Pancreas (tissue), 10 donors: ENCODE results near the gene RNF144A. TPM values are rescaled to one million over a fixed set of nuclear protein-coding genes. Genes with fewer than 3 reads are reported as not detected.

Source experiments
- ATAC-seq, 4 donors: fragments of 200-7000 bp; cut with Tn5 transposase; one replicate each; pipeline versions ENCODE4 v1.8.0 to v1.9.1; 2020; ENCODE audit warnings: mild to moderate bottlenecking in 4 of 4, moderate library complexity in 4 of 4
- DNase-seq, 6 donors: peaks; one replicate each; pipeline ENCODE4 v3.0.0-alpha.2; 2020
- FAIRE-seq: peaks from 2 replicates; lab custom pipeline; 2012; peaks lifted over from hg19 to GRCh38; lab: Jason Lieb, UNC
- H3K27ac ChIP-seq, 4 donors: fragments of 200-600 bp; sonication (generic); 1 replicate in 3 of 4; 2 replicates in 1 of 4; pipeline versions ENCODE4 v1.5.0 to v1.8.0; 2020
- H3K27me3 ChIP-seq, 4 donors: fragments of 200-600 bp; one replicate each; pipeline ENCODE4 v1.8.0; 2021
- H3K36me3 ChIP-seq, 3 donors: fragments of 200-600 bp; sonication (generic) in 1 of 3; one replicate each; pipeline versions ENCODE4 v1.5.0 to v1.8.0; 2020 to 2021
- H3K4me1 ChIP-seq, 3 donors: fragments of 200-600 bp; one replicate each; pipeline ENCODE4 v1.8.0; 2021
- H3K4me3 ChIP-seq, 4 donors: fragments of 200-600 bp; sonication (generic) in 2 of 4; one replicate each; pipeline versions ENCODE4 v1.5.0 to v1.8.0; 2020 to 2021
- H3K9me3 ChIP-seq, 4 donors: fragments of 200-600 bp; one replicate each; pipeline ENCODE4 v1.8.0; 2021
- WGBS, 2 donors: extraction: QIAGEN DNeasy Blood & Tissue Kit; methylation state at CpG; one replicate each; pipeline ENCODE4 v1.1.7; 2013; 5-methylcytosine and 5-hydroxymethylcytosine counted together
- intact Hi-C, 3 donors: fragments of 100-400 bp; cut with DNase I; formaldehyde crosslinking; loops; one replicate each; pipeline versions ENCODE4 v1.11.1 to v1.14.2; 2022
- polyA plus RNA-seq, 2 donors: library from polyadenylated mRNA; stranded (reverse); fragments of 200-250 nt; gene quantifications; one replicate each; pipeline ENCODE4 v1.2.3, GENCODE V29; 2013
- total RNA-seq, 6 donors: library from RNA; stranded (reverse); fragmentation: NEBNext Ultra II Directional in 4 of 6; extraction: Animal tissue kit (Norgen Biotek cat#: 25700) in 4 of 6; gene quantifications; one replicate each; pipeline versions ENCODE4 v1.2.1 to v1.2.4, GENCODE V29; 2021 to 2023
- TF ChIP-seq, protein P1 (sequence below), 4 donors: fragments of 200-600 bp; sonication (generic) in 3 of 4; IDR thresholded peaks; one replicate each; pipeline versions ENCODE4 v1.5.0 to v1.8.0; 2021; ENCODE audit warnings: antibody characterized with exemption in 4 of 4
- donor health status: healthy with polysubstance abuse.
- donor health status: DM: no; HTN: no; CAD: no; lungs with moderate emphysema.
- donor health status: DM: no; HTN: no; CAD: no.
- donor health status: control.
- donor health status: control.
- donor health status: Bipolar disorder and iron deficiency.
- donor health status: DM: yes; HTN: yes; CAD: no.
- donor health status: DM: no; HTN: no; CAD: no.
- donor health status: DM: no; HTN: no; CAD: no.
- donor health status: DM: yes; HTN: yes; CAD: no.

Gene RNF144A
- total and polyA plus RNA-seq, 8 donors = 9.4 to 78.7 (median 34.1) TPM

DNA sequence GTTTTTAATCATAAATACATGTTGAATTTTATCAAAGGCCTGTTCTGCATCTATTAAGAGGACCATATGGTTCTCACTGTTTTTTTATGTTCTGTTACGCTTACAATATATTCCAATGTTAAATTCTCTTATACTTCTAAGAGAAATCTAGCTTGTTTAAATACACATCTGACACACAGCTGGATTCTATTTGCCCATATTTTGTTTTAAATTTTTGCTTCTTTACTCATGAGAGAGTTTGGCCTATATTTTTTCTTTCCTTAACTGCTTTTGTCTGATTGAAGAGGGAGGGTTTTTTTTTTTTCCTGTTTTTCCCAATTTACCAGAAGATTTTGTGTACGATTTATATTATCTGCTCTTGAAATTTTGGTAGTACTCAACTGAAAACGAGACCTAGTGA lies 34.9 kb downstream of the RNF144A start:
- no peaks in the 10 kb centered on the region for H3K9me3 ChIP-seq
- H3K4me3 ChIP-seq = no peak overlapping the region
- TF ChIP-seq, protein P1, sequence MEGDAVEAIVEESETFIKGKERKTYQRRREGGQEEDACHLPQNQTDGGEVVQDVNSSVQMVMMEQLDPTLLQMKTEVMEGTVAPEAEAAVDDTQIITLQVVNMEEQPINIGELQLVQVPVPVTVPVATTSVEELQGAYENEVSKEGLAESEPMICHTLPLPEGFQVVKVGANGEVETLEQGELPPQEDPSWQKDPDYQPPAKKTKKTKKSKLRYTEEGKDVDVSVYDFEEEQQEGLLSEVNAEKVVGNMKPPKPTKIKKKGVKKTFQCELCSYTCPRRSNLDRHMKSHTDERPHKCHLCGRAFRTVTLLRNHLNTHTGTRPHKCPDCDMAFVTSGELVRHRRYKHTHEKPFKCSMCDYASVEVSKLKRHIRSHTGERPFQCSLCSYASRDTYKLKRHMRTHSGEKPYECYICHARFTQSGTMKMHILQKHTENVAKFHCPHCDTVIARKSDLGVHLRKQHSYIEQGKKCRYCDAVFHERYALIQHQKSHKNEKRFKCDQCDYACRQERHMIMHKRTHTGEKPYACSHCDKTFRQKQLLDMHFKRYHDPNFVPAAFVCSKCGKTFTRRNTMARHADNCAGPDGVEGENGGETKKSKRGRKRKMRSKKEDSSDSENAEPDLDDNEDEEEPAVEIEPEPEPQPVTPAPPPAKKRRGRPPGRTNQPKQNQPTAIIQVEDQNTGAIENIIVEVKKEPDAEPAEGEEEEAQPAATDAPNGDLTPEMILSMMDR (IDR thresholded peaks at IDR 0.05) = no peak
- ATAC-seq = no peak
- intact Hi-C loops = no loop called here
- H3K36me3 ChIP-seq = no peaks in the 10 kb centered on the region
- DNase-seq = no peak
- peaks cover 7 to 16% (median 15%) of the 10 kb centered on the region in 3 donors for H3K4me1 ChIP-seq
- no peak for FAIRE-seq
- WGBS, 2 donors = 59 to 64% methylated on average over 3 of the region's 3 CpGs
- no peaks in the 10 kb centered on the region for H3K27me3 ChIP-seq
- H3K27ac ChIP-seq = no peak overlapping the region

DNA sequence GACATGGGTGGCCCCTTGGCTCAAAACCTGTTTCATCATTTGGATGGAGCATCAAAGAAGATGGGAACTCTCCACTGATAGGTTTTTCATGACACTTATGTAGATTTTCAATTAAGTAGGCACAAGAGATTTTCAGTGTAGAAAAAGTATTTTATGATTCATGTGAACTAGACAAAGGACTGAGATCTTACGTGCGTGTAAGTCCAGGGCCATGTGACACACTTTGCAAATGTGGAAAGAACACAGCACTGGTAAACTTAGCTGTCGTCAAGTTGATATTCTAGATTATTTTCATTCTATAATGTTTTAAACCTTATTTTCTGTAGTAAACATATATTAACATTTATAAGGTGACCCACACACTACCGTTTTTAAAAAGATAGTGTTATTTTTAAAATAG lies 37.4 kb downstream of the RNF144A start:
- no peak for FAIRE-seq
- DNase-seq = no peak
- no peaks in the 10 kb centered on the region for H3K27me3 ChIP-seq
- H3K4me1 ChIP-seq = peaks cover 7 to 10% (median 10%) of the 10 kb centered on the region in 3 donors
- no peak overlapping the region for H3K4me3 ChIP-seq
- intact Hi-C loops = no loop called here
- H3K9me3 ChIP-seq = no peaks in the 10 kb centered on the region
- WGBS, 2 donors = 58 to 63% methylated on average over 4 of the region's 4 CpGs
- TF ChIP-seq, protein P1 (IDR thresholded peaks at IDR 0.05) = no peak
- no peak for ATAC-seq
- no peaks in the 10 kb centered on the region for H3K36me3 ChIP-seq
- no peak overlapping the region for H3K27ac ChIP-seq

DNA sequence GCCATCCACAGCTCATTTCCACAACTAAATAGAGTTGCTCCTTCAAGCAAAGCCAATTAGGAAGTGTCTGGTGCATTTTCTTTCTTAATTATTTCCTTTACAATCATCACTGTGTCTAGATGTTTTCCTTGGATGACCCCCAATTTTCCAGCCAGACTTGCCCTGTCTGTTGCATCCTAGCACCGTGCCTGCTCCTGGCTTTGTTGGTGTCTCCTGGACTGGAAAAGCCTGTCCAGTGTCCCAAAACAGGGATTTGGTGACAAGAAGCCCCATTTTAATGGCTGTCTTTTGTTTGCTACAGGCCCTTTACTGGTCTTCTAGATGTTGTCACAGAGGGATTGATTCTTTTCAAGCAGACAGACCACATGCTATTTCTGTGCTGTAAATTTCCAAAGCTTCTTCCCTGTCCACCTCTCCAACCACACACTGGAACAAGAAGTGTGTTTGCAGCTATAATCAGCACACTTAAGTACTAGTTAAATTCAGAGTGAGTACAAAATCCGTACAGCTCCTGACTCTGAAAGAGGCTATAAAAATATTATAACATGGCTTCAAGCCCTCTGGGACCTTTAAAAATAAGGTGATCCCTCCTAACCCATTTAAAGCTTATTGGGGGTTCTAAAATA lies 38.4 kb downstream of the RNF144A start:
- H3K4me3 ChIP-seq = no peak overlapping the region
- no peaks in the 10 kb centered on the region for H3K27me3 ChIP-seq
- H3K9me3 ChIP-seq = no peaks in the 10 kb centered on the region
- no peaks in the 10 kb centered on the region for H3K36me3 ChIP-seq
- DNase-seq (no peak), FAIRE-seq (no peak), ATAC-seq (no peak)
- H3K27ac ChIP-seq = no peak overlapping the region
- peaks cover 13 to 18% (median 15%) of the 10 kb centered on the region in 3 donors for H3K4me1 ChIP-seq
- TF ChIP-seq, protein P1 (IDR thresholded peaks at IDR 0.05) = no peak
- WGBS, 2 donors = 54 to 56% methylated on average over 2 of the region's 2 CpGs
- intact Hi-C loops = no loop called here

DNA sequence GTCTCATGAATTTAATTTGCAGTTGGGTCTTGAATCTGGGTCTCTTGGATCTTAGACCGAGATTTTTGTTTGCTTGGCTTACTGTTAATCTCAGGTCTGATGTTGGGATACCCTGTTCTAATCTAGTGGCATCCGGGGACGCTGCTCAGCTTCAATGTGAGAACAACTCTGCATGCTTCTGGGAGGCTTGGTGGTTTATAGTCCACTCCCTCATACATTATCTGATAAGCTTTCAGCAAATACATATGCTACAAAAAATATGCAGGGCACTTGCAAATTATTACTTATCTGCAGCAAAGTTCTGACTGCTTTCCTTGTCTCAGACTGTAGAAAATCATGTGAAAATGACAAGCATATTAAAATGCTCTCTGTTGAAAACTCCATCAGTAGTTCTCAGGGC lies 39.4 kb downstream of the RNF144A start:
- Histone ChIP-seq H3K27me3 (no peaks in the 10 kb centered on the region), H3K36me3 (no peaks in the 10 kb centered on the region), H3K4me1 (peaks cover 20 to 27% (median 23%) of the 10 kb centered on the region in 3 donors), H3K4me3 (no peak overlapping the region), H3K27ac (no peak overlapping the region), H3K9me3 (no peaks in the 10 kb centered on the region)
- intact Hi-C loops = no loop called here
- no peak for DNase-seq
- TF ChIP-seq, protein P1 (IDR thresholded peaks at IDR 0.05) = no peak
- no peak for FAIRE-seq
- WGBS, 2 donors = 73 to 75% methylated on average over 3 of the region's 3 CpGs
- no peak for ATAC-seq

DNA sequence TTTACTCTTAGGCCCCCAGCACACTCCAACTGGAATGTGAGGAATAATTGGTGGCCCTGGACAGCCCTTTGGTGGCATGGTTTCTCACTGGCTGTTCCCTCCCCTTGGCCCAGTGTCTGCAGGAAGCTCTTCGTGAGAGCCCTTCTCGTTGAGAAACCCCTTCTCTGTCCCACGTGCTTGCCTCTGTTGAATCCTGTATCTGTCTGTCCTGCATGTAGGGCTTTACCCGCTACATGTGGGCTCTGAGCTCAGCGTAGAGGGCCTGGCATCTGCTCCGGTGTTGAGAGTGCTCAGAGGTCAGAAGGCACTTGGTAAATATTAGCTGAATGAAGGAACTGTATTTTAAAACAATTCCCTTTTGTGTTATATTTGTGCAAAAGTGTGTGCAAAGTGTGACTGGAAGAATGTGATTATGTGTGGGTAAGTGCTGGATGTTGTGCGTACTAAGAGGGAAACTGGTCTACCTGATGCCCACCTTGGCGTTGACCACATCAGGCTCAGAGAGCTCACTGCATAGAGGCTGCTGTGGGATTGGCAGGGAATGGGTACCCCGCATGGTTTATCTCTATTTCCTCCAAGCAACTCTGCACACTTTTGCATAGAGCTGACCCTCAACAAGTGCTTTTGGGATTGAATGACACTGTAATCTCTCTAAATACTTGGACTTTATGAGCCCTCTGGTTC lies 40.0 kb downstream of the RNF144A start:
- no peaks in the 10 kb centered on the region for H3K9me3 ChIP-seq
- H3K36me3 ChIP-seq = no peaks in the 10 kb centered on the region
- no peaks in the 10 kb centered on the region for H3K27me3 ChIP-seq
- intact Hi-C loops = no loop called here
- FAIRE-seq (no peak), ATAC-seq (no peak), DNase-seq (no peak)
- 78 to 82% methylated on average over 9 of the region's 9 CpGs for WGBS, 2 donors
- H3K4me3 ChIP-seq = no peak overlapping the region
- TF ChIP-seq, protein P1 (IDR thresholded peaks at IDR 0.05) = no peak
- H3K4me1 ChIP-seq = peaks cover 21 to 29% (median 24%) of the 10 kb centered on the region in 3 donors
- no peak overlapping the region for H3K27ac ChIP-seq
